Small intestine (tissue), 7 donors: ENCODE data around the gene MTIF3. TPM values are rescaled to one million over a fixed set of nuclear protein-coding genes. Genes with fewer than 3 reads are reported as not detected.
"Not testable (repeated sequence)": the region's sequence is repeated elsewhere in the genome, so short reads cannot be mapped to it uniquely, and the experiment has no call there.

Experiments
- DNase-seq, 2 donors: peaks; one replicate each; pipeline versions ENCODE4 v3.0.0 to v3.0.0-alpha.2; 2013
- FAIRE-seq: peaks from 2 replicates; lab custom pipeline; 2012; peaks lifted over from hg19 to GRCh38; lab: Jason Lieb, UNC
- H3K27ac ChIP-seq, 3 donors: one replicate each; pipeline ENCODE4 v1.5.1; 2013; ENCODE audit warnings: low read length in 2 of 3, mild to moderate bottlenecking in 2 of 3, control low read depth in 1 of 3, inconsistent platforms in 1 of 3, low read depth in 1 of 3, moderate library complexity in 1 of 3
- H3K27me3 ChIP-seq, 3 donors: one replicate each; pipeline ENCODE4 v1.6.1; 2013; ENCODE audit warnings: low read length in 3 of 3, inconsistent platforms in 1 of 3; ENCODE audit not compliant: control insufficient read depth in 3 of 3, insufficient read depth in 3 of 3
- H3K36me3 ChIP-seq, 3 donors: one replicate each; pipeline ENCODE4 v1.6.1; 2013; ENCODE audit warnings: low read length in 3 of 3, inconsistent platforms in 1 of 3, low read depth in 1 of 3, mild to moderate bottlenecking in 1 of 3, moderate library complexity in 1 of 3; ENCODE audit not compliant: control insufficient read depth in 3 of 3, insufficient read depth in 2 of 3
- H3K4me1 ChIP-seq, 3 donors: one replicate each; pipeline ENCODE4 v1.6.1; 2013; ENCODE audit warnings: low read length in 2 of 3, inconsistent platforms in 1 of 3, low read depth in 1 of 3, mild to moderate bottlenecking in 1 of 3, moderate library complexity in 1 of 3; ENCODE audit not compliant: control insufficient read depth in 3 of 3, insufficient read depth in 2 of 3
- H3K4me3 ChIP-seq, 3 donors: one replicate each; pipeline ENCODE4 v1.5.1; 2013; ENCODE audit warnings: low read length in 3 of 3, control low read depth in 1 of 3, inconsistent platforms in 1 of 3, low read depth in 1 of 3, mild to moderate bottlenecking in 1 of 3, moderate library complexity in 1 of 3
- H3K9me3 ChIP-seq, 2 donors: one replicate each; pipeline ENCODE4 v1.6.1; 2013; ENCODE audit warnings: low read depth in 1 of 2, low read length in 1 of 2; ENCODE audit not compliant: control insufficient read depth in 2 of 2, insufficient read depth in 1 of 2
- WGBS, 3 donors: extraction: QIAGEN DNeasy Blood & Tissue Kit; methylation state at CpG; one replicate each; pipeline ENCODE4 v1.1.7; 2013; 5-methylcytosine and 5-hydroxymethylcytosine counted together
- polyA plus RNA-seq, 4 donors: library from polyadenylated mRNA; stranded (reverse) in 3 of 4; unstranded in 1 of 4; fragments of 200-250 nt in 3 of 4; fragments of 120-200 nt in 1 of 4; gene quantifications; one replicate each; pipeline versions ENCODE4 v1.2.1 to v1.2.3, GENCODE V29; 2013
- donor health status: healthy with polysubstance abuse.
- donor health status: control.
- donor health status: control.
- donor health status: Bipolar disorder and iron deficiency.
- donor health status: healthy.

MTIF3 gene
- polyA plus RNA-seq, 4 donors = 76.0 to 149 (median 110) TPM

- 21 to 60% (median 43%) methylated on average over 17 of the region's 17 CpGs for WGBS, 3 donors
- no peak overlapping the region for H3K4me3 ChIP-seq
- H3K27ac ChIP-seq = peak overlapping the region; percentile 86 to 92 (median 88)
- no peaks in the 10 kb centered on the region for H3K27me3 ChIP-seq
- H3K36me3 ChIP-seq = no peaks in the 10 kb centered on the region
- FAIRE-seq (no peak), DNase-seq (peak; percentile 71 to 87)
- H3K9me3 ChIP-seq = no peaks in the 10 kb centered on the region
- H3K4me1 ChIP-seq = peaks cover 6 to 67% (median 14%) of the 10 kb centered on the region in 3 donors
These were observed 45.7 kb downstream of the MTIF3 start for GRCh38 chr13:27404680-27405079.

DNA sequence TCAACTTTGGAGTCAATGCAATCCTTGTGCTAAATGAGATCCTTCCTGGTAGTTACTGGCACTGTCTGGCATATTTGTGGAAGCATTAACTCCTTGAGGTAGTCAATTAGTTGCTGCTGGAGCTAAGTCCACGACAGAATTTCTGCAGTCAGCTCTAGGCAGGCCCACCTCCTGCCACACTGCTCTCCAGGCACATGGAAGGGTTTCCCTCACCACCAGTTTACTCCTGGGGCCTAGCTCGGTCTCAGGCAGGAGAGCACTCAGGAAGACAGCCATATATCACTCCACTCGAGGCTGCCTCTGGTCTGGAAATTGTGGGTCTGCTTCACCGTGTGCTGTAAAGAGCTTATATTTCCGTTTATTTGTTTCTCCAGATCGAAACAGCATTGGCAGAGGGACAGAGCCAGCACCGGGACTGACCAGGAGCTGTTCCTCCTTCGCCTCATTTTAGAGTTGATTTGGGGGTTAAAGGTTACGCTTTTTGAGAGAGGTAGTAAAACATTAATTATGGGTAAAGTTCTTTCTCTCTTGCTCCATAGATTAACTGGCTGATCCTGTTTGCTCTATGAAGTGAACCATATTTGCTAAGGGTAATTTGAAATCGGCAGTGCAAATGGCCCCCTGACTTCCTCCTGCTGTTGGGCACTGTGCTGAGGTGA is 46.5 kb downstream of the MTIF3 start:
- H3K27ac ChIP-seq = peak overlapping the region; percentile 86 to 92 (median 88)
- peak; percentile 83 to 85 for DNase-seq
- peaks cover 6 to 61% (median 14%) of the 10 kb centered on the region in 3 donors for H3K4me1 ChIP-seq
- H3K4me3 ChIP-seq = no peak overlapping the region
- 13 to 46% (median 30%) methylated on average over 10 of the region's 10 CpGs for WGBS, 3 donors
- no peaks in the 10 kb centered on the region for H3K27me3 ChIP-seq
- H3K9me3 ChIP-seq = no peaks in the 10 kb centered on the region
- no peaks in the 10 kb centered on the region for H3K36me3 ChIP-seq
- no peak for FAIRE-seq

- Histone ChIP-seq H3K9me3 (no peaks in the 10 kb centered on the region), H3K27me3 (no peaks in the 10 kb centered on the region), H3K36me3 (no peaks in the 10 kb centered on the region), H3K4me3 (no peak overlapping the region), H3K4me1 (peaks cover 6 to 55% (median 14%) of the 10 kb centered on the region in 3 donors), H3K27ac (peak overlapping the region; percentile 86 to 92 (median 88))
- 12 to 28% (median 26%) methylated on average over 3 of the region's 3 CpGs for WGBS, 3 donors
- DNase-seq (no peak), FAIRE-seq (no peak)
These were observed 47.1 kb downstream of the MTIF3 start for GRCh38 chr13:27403203-27403678.

GRCh38 chr13:27401210-27401609 is 49.2 kb downstream of the MTIF3 start:
- no peak overlapping the region for H3K4me3 ChIP-seq
- peak overlapping the region in 1 of 3 donors; percentile 21 for H3K27ac ChIP-seq
- DNase-seq = peak in 1 of 2 donors; percentile 23
- H3K27me3 ChIP-seq = no peaks in the 10 kb centered on the region
- no peaks in the 10 kb centered on the region for H3K36me3 ChIP-seq
- 34 to 46% (median 41%) methylated on average over 3 of the region's 3 CpGs for WGBS, 3 donors
- no peak for FAIRE-seq
- peaks cover 0 to 11% of the 10 kb centered on the region in 2 donors for H3K9me3 ChIP-seq
- peaks cover 6 to 41% (median 14%) of the 10 kb centered on the region in 3 donors for H3K4me1 ChIP-seq

DNA sequence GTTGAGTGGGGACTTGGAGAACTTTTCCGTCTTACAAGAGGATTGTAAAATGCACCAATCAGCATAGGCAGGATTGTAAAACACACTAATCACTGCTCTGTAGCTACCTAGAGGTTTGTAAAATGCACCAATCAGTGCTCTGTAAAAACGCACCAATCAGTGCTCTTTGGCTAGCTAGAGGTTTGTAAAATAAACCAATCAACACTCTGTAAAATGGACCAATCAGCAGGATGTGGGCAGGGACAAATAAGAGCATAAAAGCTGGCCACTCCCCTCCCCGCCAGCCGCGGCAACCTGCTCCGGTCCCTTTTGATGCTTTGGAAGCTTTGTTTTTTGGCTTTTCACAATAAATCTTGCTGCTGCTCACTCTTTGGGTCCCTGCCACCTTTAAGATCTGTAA is 50.0 kb downstream of the MTIF3 start:
- peaks cover 0 to 11% of the 10 kb centered on the region in 2 donors for H3K9me3 ChIP-seq
- not testable (repeated sequence) for DNase-seq, H3K27me3 ChIP-seq, FAIRE-seq, H3K4me3 ChIP-seq, H3K27ac ChIP-seq, H3K36me3 ChIP-seq
- WGBS, 3 donors = 78 to 97% (median 88%) methylated on average over 6 of the region's 6 CpGs
- H3K4me1 ChIP-seq = peaks cover 6 to 34% (median 11%) of the 10 kb centered on the region in 3 donors

GRCh38 chr13:27398360-27398759 is 52.0 kb downstream of the MTIF3 start:
- WGBS, 3 donors = 76 to 82% (median 77%) methylated on average over 4 of the region's 4 CpGs
- Histone ChIP-seq H3K9me3 (peaks cover 0 to 11% of the 10 kb centered on the region in 2 donors), H3K4me3 (no peak overlapping the region), H3K36me3 (no peaks in the 10 kb centered on the region), H3K27ac (no peak overlapping the region), H3K27me3 (no peaks in the 10 kb centered on the region), H3K4me1 (peaks cover 4 to 14% (median 6%) of the 10 kb centered on the region in 3 donors)
- FAIRE-seq = no peak
- DNase-seq = no peak

GRCh38 chr13:27396252-27396846 is 54.0 kb downstream of the MTIF3 start:
- H3K4me1 ChIP-seq = peaks cover 0 to 2% (median 0%) of the 10 kb centered on the region in 3 donors
- H3K27ac ChIP-seq = no peak overlapping the region
- no peaks in the 10 kb centered on the region for H3K27me3 ChIP-seq
- peaks cover 0 to 11% of the 10 kb centered on the region in 2 donors for H3K9me3 ChIP-seq
- no peaks in the 10 kb centered on the region for H3K36me3 ChIP-seq
- 55 to 78% (median 57%) methylated on average over 7 of the region's 7 CpGs for WGBS, 3 donors
- DNase-seq (peak; percentile 41 to 75), FAIRE-seq (no peak)
- no peak overlapping the region for H3K4me3 ChIP-seq

GRCh38 chr13:27395007-27395510 is 55.3 kb downstream of the MTIF3 start:
- H3K36me3 ChIP-seq = no peaks in the 10 kb centered on the region
- no peak overlapping the region for H3K4me3 ChIP-seq
- H3K27ac ChIP-seq = no peak overlapping the region
- peaks cover 0 to 11% of the 10 kb centered on the region in 2 donors for H3K9me3 ChIP-seq
- DNase-seq (no peak), FAIRE-seq (no peak)
- WGBS, 3 donors = 77 to 93% (median 85%) methylated on average over 14 of the region's 14 CpGs
- no peaks in the 10 kb centered on the region for H3K27me3 ChIP-seq
- H3K4me1 ChIP-seq = no peaks in the 10 kb centered on the region
